IMR-90 (cell line): Measurements from ENCODE around the gene RASSF9. TPM values are rescaled to one million over a fixed set of nuclear protein-coding genes. Genes with fewer than 3 reads are reported as not detected.

Experiments
- ATAC-seq: fragments of 200-7000 bp; cut with Tn5 transposase; 2 replicates; pipeline ENCODE4 v1.9.1; 2020; ENCODE audit warnings: low read depth, mild to moderate bottlenecking, moderate library complexity
- BruUV-seq: library from RNA; stranded (reverse); fragments of 400-500 nt; replicated peaks from 2 replicates; lab custom pipeline; 2021; lab: Mats Ljungman, UMichigan
- CTCF ChIA-PET: fragments of 300-600 bp; formaldehyde crosslinking; extraction: SDS; loops from one replicate; lab custom pipeline; 2021; ENCODE audit warnings: antibody characterized with exemption; lab: Yijun Ruan, JAX
- POLR2A ChIA-PET: fragments of 300-600 bp; sonication (Branson Sonifier 250); formaldehyde crosslinking; loops from one replicate; lab custom pipeline; 2022; ENCODE audit warnings: antibody characterized with exemption; ENCODE audit not compliant: unreplicated experiment; lab: Charles Lee
- DNase-seq: peaks from one replicate; pipeline ENCODE4 v3.0.0; 2013
- H2AFZ ChIP-seq: replicated peaks from 2 replicates; pipeline ENCODE3; 2013; ENCODE audit warnings: low read length, mild to moderate bottlenecking; ENCODE audit not compliant: poor library complexity
- H2AK5ac ChIP-seq: 2 replicates; pipeline ENCODE4 v1.6.1; 2013; ENCODE audit warnings: low read depth, low read length, inconsistent platforms
- H2AK9ac ChIP-seq: replicated peaks from 2 replicates; pipeline ENCODE3; 2013; ENCODE audit warnings: mild to moderate bottlenecking, low read depth, low read length, moderate library complexity; ENCODE audit not compliant: poor library complexity
- H2BK120ac ChIP-seq: 2 replicates; pipeline ENCODE4 v1.6.1; 2013; ENCODE audit warnings: low read depth, low read length, inconsistent platforms
- H2BK15ac ChIP-seq: 3 replicates; pipeline ENCODE4 v1.6.1; 2013; ENCODE audit warnings: low read depth, low read length, inconsistent platforms
- H2BK20ac ChIP-seq: 2 replicates; pipeline ENCODE4 v1.6.1; 2013; ENCODE audit warnings: low read depth, mild to moderate bottlenecking, inconsistent platforms, low read length, moderate library complexity
- H2BK5ac ChIP-seq: 2 replicates; pipeline ENCODE4 v1.6.1; 2013; ENCODE audit warnings: mild to moderate bottlenecking, low read depth, low read length, inconsistent platforms; ENCODE audit not compliant: poor library complexity, severe bottlenecking
- H3K14ac ChIP-seq: replicated peaks from 2 replicates; pipeline ENCODE4 v1.6.1; 2013; ENCODE audit warnings: low read depth, low read length, inconsistent platforms
- H3K18ac ChIP-seq: 2 replicates; pipeline ENCODE4 v1.6.1; 2013; ENCODE audit warnings: low read depth, low read length, control low read depth
- H3K23ac ChIP-seq: 2 replicates; pipeline ENCODE4 v1.6.1; 2013; ENCODE audit warnings: low read depth, low read length, inconsistent platforms
- H3K27ac ChIP-seq: 2 replicates; pipeline ENCODE4 v1.5.1; 2013; ENCODE audit warnings: mild to moderate bottlenecking, control low read depth, low read length; ENCODE audit not compliant: insufficient read depth
- H3K27me3 ChIP-seq: 2 replicates; pipeline ENCODE4 v1.6.1; 2013; ENCODE audit warnings: low read length; ENCODE audit not compliant: control insufficient read depth, insufficient read depth
- H3K36me3 ChIP-seq: 2 replicates; pipeline ENCODE4 v1.6.1; 2013; ENCODE audit warnings: low read length, mixed read lengths; ENCODE audit not compliant: control insufficient read depth, insufficient read depth
- H3K4ac ChIP-seq: 2 replicates; pipeline ENCODE4 v1.6.1; 2013; ENCODE audit warnings: low read depth, low read length, inconsistent platforms
- H3K4me1 ChIP-seq: 2 replicates; pipeline ENCODE4 v1.6.1; 2013; ENCODE audit warnings: low read length, mixed read lengths; ENCODE audit not compliant: control insufficient read depth, insufficient read depth
- H3K4me2 ChIP-seq: 2 replicates; pipeline ENCODE4 v1.6.1; 2013; ENCODE audit warnings: low read depth, mild to moderate bottlenecking, control low read depth, low read length, moderate library complexity
- H3K4me3 ChIP-seq: 2 replicates; pipeline ENCODE4 v1.5.1; 2013; ENCODE audit warnings: low read depth, mild to moderate bottlenecking, control low read depth, low read length, moderate library complexity; ENCODE audit not compliant: insufficient read depth
- H3K56ac ChIP-seq: 2 replicates; pipeline ENCODE4 v1.6.1; 2013; ENCODE audit warnings: low read length, inconsistent platforms; ENCODE audit not compliant: insufficient read depth; ENCODE audit errors: extremely low read depth
- H3K79me1 ChIP-seq, 2 experiments: 2 replicates each; pipeline ENCODE4 v1.6.1; 2013; ENCODE audit warnings: low read length in 2 of 2, inconsistent platforms in 1 of 2, low read depth in 1 of 2
- H3K9ac ChIP-seq: 2 replicates; pipeline ENCODE4 v1.6.1; 2013; ENCODE audit warnings: low read depth, low read length, control low read depth
- H3K9me1 ChIP-seq: 2 replicates; pipeline ENCODE4 v1.6.1; 2013; ENCODE audit warnings: low read length, inconsistent platforms; ENCODE audit not compliant: insufficient read depth
- H3K9me3 ChIP-seq: 2 replicates; pipeline ENCODE4 v1.6.1; 2013; ENCODE audit warnings: low read length; ENCODE audit not compliant: control insufficient read depth, insufficient read depth
- H4K20me1 ChIP-seq: 2 replicates; pipeline ENCODE4 v1.6.1; 2013; ENCODE audit warnings: low read length, inconsistent platforms; ENCODE audit not compliant: insufficient read depth
- H4K5ac ChIP-seq: 2 replicates; pipeline ENCODE4 v1.6.1; 2013; ENCODE audit warnings: mild to moderate bottlenecking, low read depth, low read length, control low read depth
- H4K8ac ChIP-seq, 2 experiments: 2 replicates each; pipeline ENCODE4 v1.6.1; 2013; ENCODE audit warnings: low read depth in 2 of 2, low read length in 2 of 2, control low read depth in 1 of 2, inconsistent platforms in 1 of 2
- H4K91ac ChIP-seq: 2 replicates; pipeline ENCODE4 v1.6.1; 2013; ENCODE audit warnings: low read depth, low read length, inconsistent platforms; ENCODE audit not compliant: insufficient read depth
- SMC3 ChIP-seq: fragments of 150-350 bp; IDR thresholded peaks from 2 replicates; pipeline ENCODE4 v1.6.1; 2016; ENCODE audit warnings: low read depth, mild to moderate bottlenecking, antibody characterized with exemption, low read length, moderate library complexity
- WGBS, 2 experiments: methylation state at CpG; one replicate each; pipeline versions ENCODE4 v1.1.5 to v1.1.7; 2013; ENCODE audit warnings: missing lambda C conversion rate in 2 of 2; ENCODE audit not compliant: insufficient read length in 1 of 2; ENCODE audit errors: extremely low coverage in 2 of 2; 5-methylcytosine and 5-hydroxymethylcytosine counted together
- dilution Hi-C: fragments of 300-500 bp; cut with HindIII; formaldehyde crosslinking; loops from one replicate; pipeline ENCODE4 v1.14.3; 2018; ENCODE audit warnings: low sequenced_read_pairs; ENCODE audit not compliant: unreplicated experiment
- in situ Hi-C: fragments of 300-500 bp; cut with MboI; formaldehyde crosslinking; loops from 3 replicates; pipeline ENCODE4 v1.14.3; 2019; ENCODE audit warnings: low sequenced_read_pairs, inconsistent platforms, mixed read lengths
- intact Hi-C: fragments of 100-400 bp; cut with micrococcal nuclease; formaldehyde crosslinking; loops from 2 replicates; pipeline ENCODE4 v1.10.0; 2022
- polyA plus RNA-seq, 3 experiments: library from polyadenylated mRNA; depleted of rRNA; stranded (reverse); fragments of >200 nt; gene quantifications; 2 replicates each; pipeline ENCODE4 v1.2.3, GENCODE V29; 2012; ENCODE audit warnings: low replicate concordance in 1 of 3
- total RNA-seq: library from RNA; depleted of rRNA; stranded (reverse); fragments of >200 nt; gene quantifications from 2 replicates; pipeline ENCODE4 v1.2.3, GENCODE V29; 2012

The RASSF9 gene
- total and polyA plus RNA-seq, 2 of the 4 experiments (the other 2 are of a cell fraction) = 0.09 to 0.18 TPM

DNA sequence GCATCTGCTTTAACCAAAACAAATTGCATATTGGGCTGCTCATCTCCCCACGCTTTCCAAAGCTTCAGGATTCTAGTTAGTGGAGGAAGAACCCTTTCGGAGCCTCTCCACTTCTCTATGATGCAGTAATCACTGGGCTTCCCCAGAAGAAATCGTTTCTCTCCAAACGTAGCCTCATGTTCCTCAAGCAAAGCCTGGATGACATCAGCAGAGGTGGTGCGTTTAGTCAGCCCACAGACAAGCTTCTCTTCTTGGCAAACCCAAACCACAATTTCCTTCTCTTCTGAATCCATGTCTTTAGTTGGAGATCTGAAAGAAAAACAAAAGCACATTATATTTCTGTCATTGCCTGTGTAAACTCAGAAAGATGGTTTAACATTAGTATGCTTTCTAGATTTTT, 30.6 kb downstream of the RASSF9 start:
- ATAC-seq (no peak), DNase-seq (no peak)
- H3K79me1 ChIP-seq = no peaks in the 10 kb centered on the region
- no peak overlapping the region for H3K9ac ChIP-seq
- H3K4me3 ChIP-seq = no peak overlapping the region
- H2BK120ac ChIP-seq = no peak overlapping the region
- no peak overlapping the region for H3K56ac ChIP-seq
- no peak overlapping the region for H3K4ac ChIP-seq
- no peak overlapping the region for H3K14ac ChIP-seq
- H4K20me1 ChIP-seq = no peaks in the 10 kb centered on the region
- H3K27ac ChIP-seq = no peak overlapping the region
- no peak overlapping the region for H4K91ac ChIP-seq
- H3K9me1 ChIP-seq = no peaks in the 10 kb centered on the region
- no peak overlapping the region for H4K5ac ChIP-seq
- H3K27me3 ChIP-seq = no peaks in the 10 kb centered on the region
- H3K18ac ChIP-seq = no peak overlapping the region
- no peak overlapping the region for H2BK20ac ChIP-seq
- no peaks in the 10 kb centered on the region for H3K36me3 ChIP-seq
- no CpG with 5 or more reads among the region's 5 CpGs for WGBS, 2 experiments
- intact Hi-C loops (no loop called here), in situ Hi-C loops (no loop called here), dilution Hi-C loops (no loop called here)
- TF ChIP-seq SMC3 = no peak
- CTCF ChIA-PET = no interaction called here
- H3K9me3 ChIP-seq = no peaks in the 10 kb centered on the region
- no TSS peak for BruUV-seq
- POLR2A ChIA-PET = no interaction called here
- H3K23ac ChIP-seq = no peak overlapping the region
- no peaks in the 10 kb centered on the region for H3K4me1 ChIP-seq
- no peak overlapping the region for H2AK9ac ChIP-seq
- no peak overlapping the region for H2BK5ac ChIP-seq
- H2AK5ac ChIP-seq = no peak overlapping the region
- H2BK15ac ChIP-seq = no peak overlapping the region
- H2AFZ ChIP-seq = no peak overlapping the region
- no peak overlapping the region for H4K8ac ChIP-seq
- H3K4me2 ChIP-seq = no peak overlapping the region
